Activated CD4-positive, alpha-beta T cell treated with anti-CD3 and anti-CD28 coated beads, Interleukin-2, Interleukin-4, amounts not matched to agents 100 ng/mL and 50 ng/mL, durations not matched to agents 16 hours and 8 hours (primary cell): ENCODE measurements around the gene RBBP8NL.

Source experiments
- DNase-seq: peaks from one replicate; pipeline ENCODE4 v3.0.0-alpha.2; 2020; ENCODE audit warnings: low spot score

RBBP8NL gene

DNA sequence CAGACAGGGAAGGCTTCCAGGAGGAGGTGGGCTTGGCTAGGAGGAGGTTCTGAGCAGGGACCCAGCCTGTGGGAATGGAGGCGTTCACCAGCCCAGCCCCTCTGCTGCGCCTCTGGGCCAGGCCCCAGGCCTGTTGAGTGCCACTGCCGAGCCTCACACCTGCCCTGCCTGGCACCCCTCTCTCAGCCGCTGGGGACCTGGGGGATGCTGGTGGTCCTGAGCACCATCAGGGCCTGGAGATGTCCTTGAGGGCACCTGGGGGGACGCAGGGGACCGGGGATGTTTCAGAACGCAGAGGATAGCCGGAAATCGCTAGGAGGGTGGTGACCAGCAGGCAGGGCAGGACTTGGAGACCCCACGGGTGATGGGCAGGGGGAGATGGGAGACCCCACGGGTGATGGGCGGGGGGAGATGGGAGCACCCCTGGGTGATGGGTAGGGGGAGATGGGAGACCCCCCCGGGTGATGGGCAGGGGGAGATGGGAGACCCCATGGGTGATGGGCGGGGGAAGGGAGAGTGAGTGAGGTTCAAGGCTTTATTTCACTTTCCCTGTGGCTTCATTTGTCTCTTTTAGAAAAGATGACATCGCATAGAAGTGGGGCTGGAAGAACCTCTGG, 35.7 kb upstream of the RBBP8NL start:
- no peak for DNase-seq

DNA sequence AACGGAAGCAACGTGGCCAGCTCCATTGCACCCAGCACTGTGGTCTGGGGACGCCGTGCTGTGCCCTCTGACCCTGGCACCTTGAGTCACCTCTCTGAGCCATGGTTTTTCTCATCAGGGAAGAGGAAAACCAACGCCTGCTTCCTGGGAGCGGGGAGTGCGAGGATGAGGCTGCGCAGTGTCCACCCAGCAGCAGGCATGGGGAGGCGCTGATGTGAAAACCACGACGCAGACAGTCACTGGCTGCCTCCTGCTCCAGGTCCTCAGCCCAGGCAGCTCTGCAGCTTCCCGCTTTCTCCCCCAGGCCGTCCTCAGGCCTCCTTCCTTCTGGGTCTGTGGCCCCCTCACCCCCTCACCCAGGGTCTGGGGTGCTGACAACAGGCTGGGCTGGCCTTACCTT, 34.5 kb upstream of the RBBP8NL start:
- no peak for DNase-seq

DNA sequence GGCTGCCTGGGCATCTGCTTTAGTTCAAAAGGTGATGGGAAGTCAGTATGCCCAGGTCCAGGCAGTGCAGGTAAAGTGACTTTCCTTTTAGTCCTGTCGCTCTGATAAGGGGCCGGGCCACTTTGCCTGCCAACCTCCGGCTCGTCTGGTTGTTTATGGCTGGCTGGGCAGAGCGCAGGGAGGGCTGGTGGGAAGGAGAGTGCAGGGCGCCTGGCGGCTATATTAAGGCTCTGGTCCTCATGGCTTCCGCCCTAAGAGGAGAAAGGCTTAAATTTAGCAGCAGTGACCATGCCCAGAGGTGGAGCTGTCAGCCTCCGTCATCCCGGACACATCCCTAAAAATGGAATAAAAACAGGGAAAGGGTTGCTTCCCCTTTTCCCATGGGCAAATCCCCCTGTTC, 33.8 kb upstream of the RBBP8NL start:
- no peak for DNase-seq

DNA sequence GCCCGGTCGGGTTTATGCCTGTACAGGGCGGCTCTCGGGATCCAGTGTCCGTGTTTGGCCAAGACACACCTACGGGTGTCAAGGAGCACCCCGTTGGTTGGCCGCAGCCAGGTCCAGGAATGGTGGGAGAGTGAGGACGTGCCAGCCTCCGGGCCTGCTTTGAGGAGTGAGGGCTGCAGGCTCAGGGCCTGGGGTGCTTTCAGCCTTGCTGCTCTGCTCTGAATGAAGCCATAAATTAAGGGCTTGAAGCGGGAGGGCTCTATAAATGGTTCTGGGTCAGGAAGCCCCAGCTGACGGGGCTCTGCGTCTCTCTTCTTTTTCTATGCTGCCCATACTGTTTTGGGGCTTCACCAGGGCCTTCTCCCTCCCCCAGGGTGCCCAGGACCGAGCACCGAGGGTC, 33.3 kb upstream of the RBBP8NL start:
- no peak for DNase-seq

DNA sequence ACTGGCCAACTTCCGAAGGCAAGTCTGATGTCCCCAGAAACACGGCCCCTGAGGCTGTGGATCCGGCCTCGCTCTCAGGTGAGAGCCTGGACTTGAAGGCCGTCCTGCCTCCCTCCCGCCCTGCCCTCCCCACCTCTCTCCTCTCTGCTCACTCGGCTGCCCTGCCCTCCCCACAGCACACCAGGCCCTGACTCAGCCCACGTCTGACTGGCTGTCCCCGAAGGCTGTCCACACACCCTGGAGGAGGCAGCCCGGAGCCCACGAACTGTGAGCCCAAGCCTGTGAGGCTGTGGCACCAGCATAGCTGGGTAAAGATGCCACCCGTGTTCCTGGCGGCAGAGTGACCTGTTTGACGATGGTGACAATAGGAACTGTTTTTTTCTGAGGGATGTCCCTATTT, 32.1 kb upstream of the RBBP8NL start:
- no peak for DNase-seq

DNA sequence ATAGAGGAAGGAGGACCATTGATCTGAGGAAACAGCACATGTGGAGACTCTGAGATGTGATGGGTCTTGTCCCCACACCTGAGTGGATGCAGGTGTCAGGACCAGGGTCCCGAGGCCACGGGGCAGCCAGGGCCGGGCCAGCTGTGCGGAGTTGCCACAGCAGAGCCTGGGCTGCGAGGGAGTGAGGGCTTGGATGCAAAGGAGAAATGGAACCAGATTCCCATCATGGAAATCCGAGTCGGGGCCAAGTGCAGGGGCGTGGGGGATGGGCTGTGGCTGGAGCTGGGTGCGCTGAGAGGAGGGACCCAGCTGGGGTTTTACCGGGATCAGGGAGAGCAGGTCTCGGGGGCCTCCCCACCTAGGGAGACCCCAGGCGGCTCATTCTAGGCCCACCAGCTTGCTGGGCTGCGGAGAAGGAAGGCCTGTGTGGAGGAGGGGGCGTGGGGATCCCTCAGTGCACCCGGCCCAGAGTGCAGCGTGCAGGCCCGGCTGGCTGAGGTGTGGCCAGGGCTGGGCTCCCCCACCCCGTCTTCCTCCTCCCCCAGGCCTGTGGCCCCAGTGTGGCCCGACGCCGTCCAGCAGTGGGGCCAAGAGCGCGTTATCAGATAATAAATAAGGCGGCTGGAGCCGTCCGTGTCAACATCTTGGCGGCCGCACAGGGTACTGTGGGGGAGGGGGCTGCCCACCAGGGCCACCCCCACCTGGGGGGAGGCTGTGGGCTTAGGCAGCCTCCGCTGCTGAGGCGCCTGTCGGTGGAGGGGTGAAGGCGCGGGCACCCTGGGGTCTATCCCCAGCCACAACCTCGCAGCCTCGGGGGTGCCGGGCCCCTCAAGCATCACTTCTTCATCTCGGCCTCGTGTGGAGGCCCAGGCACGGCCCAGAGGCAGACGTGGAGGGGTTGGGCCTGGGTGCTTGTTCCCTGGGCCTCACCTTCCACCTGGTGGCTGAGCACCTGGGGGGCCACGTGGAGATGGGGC, 31.2 kb upstream of the RBBP8NL start:
- DNase-seq: no peak

DNA sequence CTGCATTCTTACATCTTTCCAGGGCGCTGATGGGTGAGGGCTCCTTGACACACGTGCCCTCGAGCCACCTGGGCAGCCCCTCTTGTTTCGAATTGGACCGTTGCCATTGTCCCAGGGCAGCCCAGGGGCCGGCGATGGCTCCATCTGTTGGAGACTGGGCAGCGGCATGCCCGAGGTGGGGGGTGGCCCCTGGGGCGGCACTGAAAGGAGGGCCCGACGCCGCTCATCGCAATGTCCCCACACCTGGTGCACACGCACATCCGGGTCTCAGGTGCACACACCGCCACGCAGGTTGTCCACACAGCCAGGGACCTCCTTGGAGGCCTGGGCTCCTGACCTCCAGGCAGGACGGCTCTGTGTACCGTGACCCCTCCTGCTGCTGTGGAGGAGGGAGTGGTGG, 30.5 kb upstream of the RBBP8NL start:
- DNase-seq: no peak

DNA sequence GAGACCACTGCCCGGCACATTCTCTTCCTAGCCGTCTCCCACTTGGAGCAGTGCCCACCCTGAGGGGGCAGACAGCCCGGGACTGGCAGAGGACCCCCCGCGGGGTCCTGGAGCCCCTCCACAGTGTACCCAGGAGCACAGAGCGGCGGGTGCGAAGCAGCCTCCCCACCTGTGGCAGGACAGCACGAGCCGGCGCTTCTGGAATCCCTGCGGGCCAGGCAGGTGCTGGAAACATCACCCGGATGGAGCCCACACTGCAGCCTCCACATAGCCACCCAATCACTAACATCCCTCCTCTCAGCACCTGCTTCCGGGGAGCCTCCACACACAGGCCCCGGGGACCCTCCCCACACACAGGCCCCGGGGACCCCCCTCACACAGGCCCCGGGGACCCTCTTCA, 29.8 kb upstream of the RBBP8NL start:
- no peak for DNase-seq

DNA sequence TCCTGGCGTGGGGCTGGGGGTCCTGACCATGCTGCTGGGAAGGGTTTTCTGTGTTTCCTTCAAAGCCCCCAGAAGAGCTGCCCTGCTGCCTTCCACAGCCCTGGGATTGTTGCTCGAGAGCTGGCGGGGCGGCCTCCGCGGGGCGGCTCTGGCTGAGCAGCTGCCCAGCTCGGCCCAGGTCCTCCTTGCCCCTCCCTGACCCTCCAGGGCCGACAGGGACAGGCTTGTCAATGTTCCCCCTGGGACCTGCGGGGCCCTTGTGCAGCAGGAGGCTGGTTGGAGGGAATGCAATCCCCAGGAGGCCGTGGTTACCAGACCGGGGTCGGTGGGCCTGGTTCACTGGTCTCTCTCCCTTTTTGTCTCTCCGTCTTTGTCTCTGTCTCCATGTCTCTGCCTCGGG, 28.6 kb upstream of the RBBP8NL start:
- DNase-seq: no peak

DNA sequence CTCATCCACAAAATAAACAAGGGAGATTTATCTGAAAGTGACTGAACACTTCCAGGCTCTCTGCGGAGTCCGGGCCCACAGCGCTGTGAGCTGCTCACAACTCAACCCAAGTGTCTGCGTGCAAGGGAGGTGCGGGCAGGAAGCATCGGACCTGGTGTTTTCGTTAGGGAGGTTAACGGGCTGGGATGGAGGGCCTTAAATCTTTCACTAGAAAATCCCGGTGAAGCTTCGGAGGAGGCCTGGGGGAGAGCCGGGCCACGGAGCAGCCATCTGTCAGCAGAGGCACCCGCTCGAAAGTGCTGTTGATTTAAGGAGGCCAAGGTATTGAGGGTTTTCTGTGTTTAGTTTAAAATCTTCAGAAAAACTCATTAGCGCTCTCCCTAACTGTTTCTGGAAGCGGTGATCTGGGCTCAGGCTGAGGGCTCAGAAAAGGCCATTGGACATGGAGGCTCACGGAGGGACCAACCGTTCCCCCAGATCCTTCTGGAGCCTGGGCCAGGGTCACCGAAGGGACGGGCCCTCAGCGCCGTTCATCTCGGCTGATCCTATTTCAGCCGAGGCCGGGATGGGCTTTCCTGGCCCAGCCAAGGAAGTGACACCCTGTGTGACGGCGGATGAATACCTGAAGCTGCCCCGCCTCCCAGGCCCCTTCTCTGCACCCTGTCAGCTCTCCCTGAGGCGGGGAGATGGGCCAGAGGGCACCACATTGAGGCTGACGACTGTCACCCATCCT, 27.7 kb upstream of the RBBP8NL start:
- no peak for DNase-seq

DNA sequence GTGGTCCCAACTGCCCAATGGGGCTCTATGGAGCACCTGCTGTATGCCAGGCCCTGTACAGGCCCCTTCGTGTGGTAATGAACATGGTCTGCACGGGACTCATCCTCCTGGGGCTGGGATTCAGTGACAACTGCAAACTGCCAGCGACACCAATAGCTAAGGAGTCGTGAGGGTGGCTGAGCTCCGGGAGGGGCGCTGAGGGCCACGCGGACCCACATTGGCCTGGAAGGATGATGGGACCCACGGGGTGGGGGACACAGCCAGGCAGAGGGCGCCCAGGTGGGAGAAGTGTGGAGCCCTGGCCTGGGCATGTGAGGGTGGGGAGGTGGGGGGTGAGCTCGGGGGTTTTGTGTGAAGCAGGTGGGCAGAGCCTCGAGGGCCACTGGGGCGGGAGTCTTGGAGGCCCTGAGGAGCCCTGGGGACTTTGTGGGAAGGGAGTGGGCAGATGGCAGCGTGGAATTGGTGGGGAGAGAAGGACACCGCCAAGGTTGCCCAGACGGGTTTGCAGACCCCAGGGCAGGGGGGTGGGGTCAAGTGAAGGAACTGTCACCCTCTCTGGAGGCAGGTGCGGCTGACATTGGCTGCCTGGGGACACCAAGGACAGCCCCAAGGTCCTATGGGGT, 26.0 kb upstream of the RBBP8NL start:
- no peak for DNase-seq

DNA sequence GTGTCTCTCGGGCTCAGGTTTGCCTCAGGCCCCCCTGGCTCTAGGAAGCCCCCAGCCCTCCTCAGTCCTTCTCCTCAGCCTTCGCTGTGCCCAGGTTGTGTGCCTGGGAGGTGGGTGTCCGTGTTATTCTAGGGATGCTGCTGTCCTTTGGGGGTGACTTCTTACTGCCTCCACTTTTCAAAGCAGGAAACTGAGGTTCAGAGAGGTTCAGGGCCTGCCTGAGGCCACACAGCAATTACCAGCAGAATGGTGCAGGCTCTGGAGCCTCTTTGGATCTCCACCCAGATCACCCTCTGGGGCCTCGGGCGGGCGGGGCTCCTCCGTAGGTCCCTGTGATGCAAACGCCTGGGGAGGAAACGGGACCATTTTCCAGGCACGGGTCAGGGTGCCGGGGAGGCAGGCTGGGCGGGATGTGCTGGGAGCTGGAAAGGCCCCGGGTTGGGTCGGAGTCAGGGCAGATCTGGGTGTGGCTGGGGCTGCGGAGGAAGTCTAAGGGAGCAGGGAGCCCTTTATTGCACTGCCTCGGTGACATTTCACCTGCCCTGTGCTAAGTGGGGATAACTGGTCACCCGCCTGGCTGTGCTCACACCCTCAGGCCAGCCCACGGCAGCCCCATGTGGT, 25.2 kb upstream of the RBBP8NL start:
- DNase-seq: no peak

DNA sequence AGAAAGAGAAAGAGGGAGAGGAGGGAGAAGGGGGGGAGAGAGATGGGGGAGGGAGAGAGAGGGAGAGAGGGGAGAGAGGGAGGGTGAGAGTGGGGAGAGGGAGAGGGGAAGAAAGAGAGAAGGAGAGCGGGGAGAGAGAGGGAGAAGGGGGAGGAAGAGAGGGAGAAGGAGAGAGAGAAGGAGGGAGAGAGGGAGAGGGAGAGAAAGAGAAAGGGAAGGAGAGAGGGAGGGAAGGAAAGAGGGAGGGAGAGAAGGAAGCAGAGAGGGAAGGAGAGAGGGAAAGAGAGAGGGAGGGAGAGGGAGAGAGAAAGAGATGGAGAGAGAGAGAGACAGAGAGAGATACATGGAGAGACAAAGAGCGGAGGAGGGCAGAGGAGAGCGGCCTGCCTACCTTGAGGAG, 24.6 kb upstream of the RBBP8NL start:
- DNase-seq: no peak

DNA sequence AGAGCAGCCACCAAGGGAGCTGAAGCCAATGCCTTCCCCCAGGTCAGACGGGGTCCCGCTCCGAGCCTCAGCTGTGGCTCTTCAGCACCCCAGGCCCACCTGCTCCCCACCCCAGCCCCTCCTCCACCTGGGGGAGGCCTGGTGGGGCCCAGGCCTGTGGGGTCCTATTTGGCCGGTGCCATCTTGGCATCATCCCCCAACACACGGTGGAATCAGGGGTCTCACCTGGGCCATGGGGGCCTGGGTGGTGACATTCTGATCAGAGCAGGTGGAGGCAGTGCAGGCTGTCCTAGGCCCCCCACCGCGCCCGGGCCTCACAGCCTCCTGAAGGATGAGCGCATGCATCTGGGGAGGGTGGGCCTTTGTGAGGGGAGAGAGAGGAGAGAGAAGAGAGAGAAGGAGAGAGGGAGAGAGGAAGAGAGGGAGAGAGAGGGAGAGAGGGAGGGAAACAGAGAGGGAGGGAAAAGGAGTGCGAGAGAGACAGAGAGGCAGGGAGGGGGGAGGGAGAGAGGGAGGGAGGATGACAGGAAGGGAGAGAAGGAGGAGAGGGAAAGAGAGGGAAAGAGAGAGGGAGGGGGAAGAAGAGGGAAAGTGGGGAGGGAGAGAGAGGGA, 23.9 kb upstream of the RBBP8NL start:
- no peak for DNase-seq

DNA sequence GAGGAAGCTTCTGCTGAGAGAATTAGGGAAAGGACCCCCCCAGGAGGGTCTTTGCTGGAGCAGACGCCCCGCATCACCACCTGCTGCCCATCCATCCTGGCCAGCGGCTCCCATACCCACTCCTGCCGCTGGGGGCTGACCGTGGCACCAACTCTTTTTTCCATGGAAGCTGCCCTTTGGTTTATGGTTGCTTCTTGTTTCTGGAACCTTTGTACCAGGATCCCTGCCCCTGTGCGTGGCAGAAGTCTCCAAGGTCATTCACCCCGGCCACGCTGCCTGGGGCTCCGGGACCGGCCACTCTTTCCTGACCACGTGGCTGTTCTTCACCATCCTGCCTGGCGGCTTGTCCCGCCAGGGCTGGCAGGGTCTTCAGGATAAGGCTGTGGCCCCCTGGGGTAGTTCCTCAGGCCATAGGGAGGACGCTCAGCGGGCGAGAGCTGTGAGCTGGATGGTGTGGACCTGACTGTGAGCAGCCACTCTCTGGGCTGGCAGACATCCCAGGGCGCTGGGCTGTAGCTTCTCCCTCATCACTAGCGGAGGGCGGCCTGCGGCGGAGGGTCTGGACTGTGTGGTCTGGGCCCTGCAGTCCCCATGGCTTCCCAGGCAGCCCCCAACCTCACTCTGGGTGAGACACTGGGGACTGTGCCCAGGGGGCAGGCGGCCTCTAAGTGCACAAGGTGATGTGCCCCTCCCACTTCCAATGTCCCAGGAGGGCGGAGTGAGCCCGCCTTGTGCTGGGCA, 22.8 kb upstream of the RBBP8NL start:
- no peak for DNase-seq

DNA sequence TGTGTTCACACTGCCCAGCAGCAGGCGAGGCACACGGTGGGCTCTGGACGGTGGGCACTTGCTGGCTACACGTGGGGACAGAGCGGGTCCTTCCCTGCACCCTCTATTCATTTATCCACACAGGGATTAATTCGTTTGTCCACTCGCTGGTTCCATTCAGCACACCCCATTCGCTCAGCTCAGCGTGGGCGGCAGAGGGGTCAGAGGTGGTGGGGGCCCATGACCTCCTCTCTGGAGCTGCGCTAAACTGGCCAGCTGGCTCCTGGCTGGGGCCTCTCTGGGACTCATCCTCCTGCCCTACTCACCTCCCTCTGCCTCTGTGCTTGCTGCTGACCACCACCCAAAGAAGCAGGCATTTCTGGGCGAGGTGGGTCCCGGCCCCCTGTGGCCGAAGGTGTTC, 21.4 kb upstream of the RBBP8NL start:
- no peak for DNase-seq

DNA sequence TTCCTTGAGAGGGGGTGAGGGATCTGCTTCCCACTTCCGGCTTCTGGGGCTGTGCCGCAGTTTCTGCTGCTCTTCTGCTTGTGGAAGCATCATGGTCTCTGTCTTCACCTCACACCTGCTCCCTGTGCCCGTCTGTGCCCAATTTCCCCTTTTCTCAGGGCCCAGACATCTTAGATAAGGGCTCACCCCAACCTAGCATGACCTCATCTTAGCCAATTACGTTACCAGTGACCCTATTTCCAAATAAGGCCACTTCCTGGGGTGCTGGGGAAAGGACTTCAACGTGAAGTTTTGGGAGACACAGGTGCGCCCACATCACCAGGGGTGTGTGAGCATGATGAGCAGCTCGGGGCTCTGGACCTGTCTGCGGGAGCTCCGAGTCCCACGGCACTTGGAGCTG, 20.7 kb upstream of the RBBP8NL start:
- no peak for DNase-seq

DNA sequence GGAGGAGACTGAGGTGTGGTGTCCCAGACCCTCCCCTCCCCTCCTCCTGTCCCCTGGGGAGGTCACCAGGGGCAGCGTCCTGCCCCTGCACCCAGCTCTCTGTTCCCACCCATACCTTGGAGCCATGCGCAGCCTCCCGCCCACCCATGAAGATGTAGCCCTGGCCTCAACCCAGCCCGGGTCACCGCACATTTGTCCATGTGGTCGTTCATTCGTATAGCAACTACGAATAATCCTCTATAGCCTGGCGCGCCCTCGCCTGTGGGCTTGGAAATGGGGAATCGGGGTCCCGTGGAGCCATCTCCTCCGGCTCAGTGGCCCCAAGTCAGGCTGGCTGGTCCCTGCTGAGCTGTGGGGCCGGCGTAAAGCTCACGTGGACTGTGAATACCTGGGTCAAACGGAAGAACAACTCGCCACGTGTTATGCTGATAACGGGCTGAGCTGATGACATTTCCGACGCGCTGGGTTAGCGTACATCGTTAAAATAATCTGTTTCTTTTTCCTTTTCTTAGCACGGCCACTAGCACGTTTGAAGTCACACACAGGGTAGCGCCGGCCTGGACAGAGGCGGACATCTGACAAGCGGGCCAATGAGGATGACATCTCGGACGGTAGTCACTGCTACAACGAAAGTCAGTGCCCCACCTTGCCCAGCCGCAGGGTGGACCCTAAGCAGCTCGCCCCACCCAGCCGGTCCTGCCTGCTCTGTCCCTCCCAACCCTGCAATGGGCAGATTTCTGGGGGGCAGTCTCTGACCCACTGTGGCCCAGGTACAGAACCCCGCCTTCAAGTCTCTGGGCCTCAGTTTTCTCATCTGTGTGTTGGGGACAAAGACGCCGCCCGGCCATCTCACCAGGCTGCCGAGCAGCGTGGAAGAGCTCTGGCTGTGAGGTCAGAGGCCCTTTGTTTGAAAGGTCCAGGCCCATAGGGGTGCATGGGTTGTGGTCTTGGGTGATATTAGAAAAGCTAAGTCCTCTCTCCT, 19.8 kb upstream of the RBBP8NL start:
- DNase-seq: no peak

DNA sequence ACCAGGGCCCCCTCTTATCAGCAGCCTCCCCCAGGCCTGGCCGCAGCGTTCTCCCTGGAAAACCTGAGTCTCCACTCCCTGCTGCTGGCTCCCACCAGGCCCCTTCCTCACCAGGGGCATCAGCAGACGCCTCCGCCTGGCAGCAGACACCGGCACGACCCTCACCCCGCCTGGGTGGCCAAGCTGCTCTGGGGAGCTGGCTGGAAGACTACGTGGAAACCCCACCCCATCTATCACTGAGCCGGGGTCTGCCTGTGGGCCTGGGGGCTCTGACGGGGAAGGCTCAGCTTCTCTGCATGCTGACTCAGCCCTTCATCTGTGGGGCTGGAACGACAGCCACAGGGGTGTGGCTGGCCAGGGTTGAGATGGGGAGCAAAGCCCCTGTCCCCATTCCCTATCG, 19.1 kb upstream of the RBBP8NL start:
- DNase-seq: no peak
